HPDE6-E6E7 (cell line): ENCODE data around the gene TSPAN9.

ENCODE experiments used
- DNase-seq: peaks from one replicate; pipeline ENCODE4 v3.0.0; 2011; ENCODE audit warnings: missing footprints; ENCODE audit errors: extremely low spot score

The TSPAN9 gene

DNA sequence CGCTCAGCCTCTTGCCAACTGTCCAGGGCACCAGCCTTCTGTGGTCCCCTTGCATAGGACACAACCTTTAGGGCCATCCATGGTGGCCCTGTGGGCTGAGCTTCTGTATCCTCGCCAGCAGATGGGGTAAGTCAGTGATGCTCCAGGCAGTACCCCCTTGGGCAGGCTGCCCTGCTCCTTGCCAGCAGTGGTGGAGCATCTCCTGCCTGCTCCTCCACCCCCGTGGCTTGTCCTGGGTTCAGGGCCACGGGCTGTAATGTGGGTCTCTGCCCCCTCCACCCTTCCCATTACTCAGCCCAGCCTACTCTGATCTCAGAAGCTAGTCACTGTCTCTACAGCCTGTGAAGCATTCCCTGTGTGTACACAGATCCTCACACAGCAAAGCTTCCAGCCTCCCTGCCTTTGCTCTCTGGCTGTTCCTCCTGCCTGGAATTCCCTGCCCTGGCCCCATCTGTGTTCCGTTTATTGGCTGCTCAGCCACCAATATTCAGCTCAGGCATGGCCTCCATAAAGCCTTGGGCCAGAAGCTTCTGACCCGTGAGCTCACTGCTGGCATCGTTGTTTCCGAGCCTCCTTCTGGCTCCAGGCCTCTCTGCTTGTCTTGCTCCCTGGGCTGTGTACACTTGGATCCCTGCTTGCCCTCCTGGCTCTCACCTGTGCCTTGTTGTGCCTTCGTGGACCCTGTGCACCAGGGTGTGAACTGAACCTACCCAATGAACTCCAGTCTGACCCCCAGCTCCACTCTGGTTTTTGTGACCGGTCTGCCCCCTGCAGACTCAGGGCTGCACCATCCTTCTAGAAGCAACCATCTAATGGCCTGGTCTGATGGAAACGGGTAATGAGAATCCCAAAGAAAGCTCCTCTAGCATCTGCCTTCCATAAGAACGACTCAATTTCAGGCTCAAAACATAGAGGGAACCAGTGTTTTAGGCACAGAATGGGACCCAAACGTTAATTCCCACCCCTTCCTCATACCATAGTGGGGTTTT lies 236.8 kb downstream of the TSPAN9 start:
- no peak for DNase-seq

DNA sequence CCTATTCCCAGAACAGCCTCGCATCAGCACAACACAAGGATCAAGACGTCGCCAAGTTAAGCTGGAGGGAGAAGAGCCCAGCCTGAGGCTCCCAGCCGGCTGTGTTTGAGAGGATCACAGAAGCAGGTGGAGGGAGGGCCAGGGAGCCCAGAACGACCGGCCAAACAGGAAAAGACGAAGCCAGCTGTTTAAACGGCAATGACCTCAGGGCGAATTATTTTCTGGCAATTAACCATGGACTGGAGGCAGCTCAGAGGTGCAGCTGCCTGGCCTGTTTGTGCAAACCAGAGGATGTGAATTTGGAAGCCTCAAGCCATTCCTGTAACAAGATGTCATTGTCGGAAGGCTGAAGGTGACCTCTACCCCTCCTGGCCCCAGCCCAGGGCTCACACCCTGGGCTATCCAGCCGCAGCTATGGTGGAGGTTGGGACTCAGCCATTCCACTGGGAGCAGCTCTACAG lies 238.1 kb downstream of the TSPAN9 start:
- DNase-seq, result peak; percentile 73

DNA sequence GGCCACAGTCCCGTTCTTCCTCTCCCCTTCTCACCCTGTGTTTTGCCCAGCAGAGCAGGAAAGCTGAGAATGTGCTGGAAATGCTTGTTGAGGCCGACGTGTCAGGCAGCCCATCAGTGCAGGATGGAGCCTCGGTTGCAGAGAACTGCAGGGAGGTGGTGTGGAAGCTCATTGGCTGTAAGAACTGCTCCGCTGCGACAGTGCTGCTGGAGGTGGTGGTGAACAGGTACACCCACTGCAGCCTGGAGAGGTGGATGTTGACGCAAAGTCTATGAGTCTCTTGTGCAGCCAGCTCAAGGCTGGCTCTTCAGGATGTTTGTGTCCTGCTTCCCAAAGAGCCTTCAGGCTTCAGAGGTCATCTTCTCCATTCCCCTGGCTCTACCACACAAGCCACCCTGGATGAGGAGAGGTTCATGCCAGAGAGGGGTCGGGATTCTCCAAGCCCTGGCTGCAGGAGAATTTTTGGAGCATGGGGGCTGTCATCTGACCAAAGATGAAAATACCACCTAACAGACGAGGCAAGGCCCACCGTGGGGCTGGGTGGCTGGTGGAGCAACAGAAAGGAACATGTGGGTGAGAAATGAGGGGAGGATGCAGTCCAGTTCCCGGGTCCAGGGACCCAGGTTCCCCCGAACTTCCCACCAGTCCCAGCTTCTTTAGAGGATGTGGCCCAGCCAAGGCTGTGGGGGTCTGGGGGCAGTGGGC lies 239.7 kb downstream of the TSPAN9 start:
- no peak for DNase-seq

DNA sequence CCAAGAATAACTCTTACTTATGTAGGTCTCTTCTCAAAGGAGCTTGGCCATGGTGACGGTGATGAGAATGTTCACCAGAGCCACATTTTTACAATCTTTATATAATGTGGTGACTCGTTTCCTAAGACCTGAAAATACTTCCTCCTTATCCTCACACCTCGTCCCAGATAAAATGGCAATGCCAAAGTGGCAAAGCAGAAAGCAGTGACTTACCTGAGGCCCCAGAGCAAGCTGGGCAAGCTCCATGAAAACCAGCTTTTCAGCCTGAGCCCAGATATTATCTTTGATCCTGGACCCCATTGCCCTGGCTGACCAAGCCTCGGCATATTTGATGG lies 240.3 kb downstream of the TSPAN9 start:
- no peak for DNase-seq

DNA sequence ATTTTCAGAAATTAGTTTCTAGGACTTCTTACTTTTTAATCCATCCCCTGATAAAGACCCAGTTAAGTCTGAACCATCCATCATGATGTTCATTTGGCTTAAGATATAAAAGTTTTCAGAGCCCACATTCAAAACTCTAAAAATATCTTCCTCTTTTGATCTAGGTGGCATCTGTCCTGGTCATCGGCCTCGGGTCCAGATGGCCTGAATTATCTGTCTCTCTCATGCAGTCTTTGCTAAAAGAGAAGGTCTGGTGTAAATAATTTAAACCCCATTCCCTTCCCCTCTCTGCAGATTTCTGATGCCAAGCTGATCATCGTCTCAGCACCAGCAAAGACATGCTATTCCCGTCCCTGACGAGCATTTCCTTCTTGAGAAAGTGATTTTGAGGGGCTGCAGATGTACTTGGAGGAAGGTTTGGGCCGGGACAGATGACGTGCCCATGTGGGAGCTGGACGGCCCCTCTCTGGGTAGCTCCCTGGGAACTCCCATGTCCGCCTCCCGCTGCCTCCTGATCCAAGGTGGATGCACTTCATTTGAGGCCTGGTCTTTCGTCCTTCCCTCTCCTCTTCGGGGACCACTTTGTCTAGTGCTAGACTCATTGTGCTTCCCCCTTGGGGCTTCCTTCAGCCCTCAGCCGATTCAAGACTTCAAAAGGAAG lies 240.8 kb downstream of the TSPAN9 start:
- no peak for DNase-seq

DNA sequence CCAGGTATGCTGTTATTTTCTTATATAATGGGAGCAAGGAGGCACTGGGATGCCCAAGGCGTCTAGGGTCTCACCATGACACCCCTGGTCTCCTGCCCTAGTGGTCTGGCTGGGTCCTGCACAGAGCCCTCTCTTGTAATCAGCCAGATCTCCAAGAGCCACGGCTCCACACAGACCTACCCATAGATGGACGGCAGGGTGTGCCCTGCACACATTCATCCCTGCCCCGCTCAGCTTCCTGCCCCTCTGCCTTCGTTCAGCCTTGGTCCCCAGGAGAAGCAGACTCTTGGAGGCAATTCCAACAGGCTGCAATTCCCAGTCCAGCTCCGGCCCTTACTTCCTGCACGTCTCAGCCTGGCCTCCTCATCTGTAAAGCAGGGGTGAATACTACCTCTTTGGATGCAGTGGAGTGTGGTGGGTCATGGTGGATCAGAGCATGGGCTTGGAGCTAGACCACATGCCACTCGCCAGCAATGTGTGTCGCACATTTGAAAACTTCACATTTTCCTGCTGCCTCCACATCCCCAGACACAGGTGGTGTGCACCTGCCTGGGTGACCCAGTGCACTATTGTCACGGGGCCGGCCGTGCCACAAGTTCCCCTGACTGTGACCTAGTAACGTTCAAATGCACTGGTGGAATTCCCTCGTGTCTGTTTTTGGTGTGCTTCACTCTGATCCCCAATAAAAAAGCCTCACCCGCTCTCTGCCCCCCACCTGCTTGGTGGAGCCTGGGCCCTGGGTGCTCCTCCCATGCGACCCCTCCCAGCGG lies 242.7 kb downstream of the TSPAN9 start:
- no peak for DNase-seq

DNA sequence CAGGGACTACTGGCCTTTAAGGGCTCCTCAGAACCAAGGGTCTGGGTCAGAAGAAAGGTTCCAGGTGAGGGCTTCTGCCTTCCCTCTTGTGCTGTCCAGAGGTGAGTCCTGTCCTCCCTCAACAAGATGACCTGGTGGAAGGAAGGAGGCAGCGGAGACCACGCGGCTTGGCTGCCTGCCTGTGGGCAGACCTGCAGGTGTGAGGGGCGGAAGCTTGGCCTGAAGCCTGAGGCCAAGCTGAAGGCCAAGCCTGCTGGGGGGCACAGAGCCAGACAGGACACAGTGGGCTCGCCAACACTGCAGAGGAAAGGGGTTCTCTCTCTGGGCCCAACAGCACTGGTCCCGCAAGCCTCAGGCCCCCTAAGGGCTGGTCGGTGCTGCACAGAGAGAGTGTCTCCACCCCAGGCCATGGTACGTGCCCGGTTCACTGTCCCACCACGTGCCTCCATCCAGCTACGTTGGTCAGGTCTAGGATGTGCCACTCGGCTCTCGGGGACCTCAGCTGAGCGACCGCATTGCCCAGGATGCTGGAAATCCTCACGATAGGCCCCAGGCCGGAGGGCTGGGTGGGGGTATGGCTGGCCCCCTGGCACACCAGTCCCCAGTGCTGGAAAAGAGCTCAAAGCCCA lies 243.8 kb downstream of the TSPAN9 start:
- DNase-seq, result no peak

DNA sequence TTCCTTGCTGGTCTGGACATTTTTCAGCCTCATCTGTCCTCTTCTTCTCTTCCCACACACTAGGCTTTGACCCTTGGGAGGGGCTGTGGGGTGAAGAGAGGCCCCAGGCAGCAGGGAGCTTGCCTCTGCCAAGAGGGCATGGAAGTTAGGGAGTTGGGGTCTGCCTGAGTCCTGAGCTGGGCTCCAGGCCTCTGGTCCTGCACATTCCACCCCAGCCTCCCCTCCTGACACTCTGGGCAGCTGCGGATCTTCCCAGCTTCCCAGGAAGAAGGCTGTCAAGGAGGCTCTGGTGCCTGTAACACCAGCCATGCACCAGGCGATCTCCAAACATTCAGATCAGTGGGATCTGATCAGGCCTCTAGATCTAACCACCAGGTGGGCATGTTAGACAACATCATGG lies 244.7 kb downstream of the TSPAN9 start:
- DNase-seq, result no peak

DNA sequence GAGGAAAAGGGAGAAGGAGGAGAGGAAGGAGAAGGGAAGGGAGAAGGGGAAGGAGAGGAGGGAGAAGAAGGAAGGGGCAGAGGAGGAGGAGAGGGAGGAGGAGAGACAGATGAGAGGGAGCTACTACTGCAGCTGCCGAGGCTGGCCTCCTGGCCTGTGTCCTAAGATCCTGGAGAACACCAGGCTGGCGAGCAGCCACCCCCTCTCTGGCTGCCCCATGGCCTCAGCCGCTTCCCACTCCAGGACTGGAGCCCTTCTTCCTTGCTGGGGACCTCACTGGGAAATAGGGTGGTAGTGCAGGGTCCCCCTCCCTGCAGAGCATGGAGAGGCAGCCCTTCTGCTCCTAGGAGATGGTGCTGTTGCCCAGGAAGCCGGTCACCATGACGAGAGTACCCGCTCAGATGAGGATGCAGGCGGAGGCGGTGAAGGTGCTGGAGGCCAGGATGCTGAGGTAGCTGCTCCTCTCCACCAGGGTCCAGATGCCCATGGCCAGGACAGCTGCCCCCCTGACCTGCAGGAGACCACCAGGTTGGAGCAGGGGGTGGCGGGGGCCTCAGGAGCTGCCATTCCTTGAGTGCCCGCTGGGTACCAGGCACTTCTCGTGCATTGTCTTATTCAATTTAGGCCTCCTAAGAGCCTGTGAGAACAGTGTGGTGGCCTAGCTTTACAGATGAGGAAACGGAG lies 246.0 kb downstream of the TSPAN9 start:
- no peak for DNase-seq

DNA sequence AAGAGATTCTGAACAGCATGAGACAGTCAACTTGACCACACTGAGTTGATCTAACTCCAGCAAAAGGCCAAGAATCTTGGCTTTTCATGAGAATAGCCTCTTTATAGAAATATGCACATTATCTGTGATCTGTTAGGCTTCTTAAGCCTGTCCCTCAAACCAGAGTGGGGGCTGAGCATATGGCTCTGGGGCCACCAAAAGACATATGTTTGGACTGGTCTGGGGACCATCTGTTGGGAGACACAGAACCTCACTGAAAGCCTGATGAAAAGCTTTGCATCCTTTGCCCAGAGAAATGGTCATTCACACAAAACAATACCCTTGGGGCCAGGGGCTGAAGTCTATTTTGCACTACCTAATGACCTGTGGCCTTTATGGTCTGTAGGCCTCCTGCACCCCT lies 248.6 kb downstream of the TSPAN9 start:
- DNase-seq, result no peak

DNA sequence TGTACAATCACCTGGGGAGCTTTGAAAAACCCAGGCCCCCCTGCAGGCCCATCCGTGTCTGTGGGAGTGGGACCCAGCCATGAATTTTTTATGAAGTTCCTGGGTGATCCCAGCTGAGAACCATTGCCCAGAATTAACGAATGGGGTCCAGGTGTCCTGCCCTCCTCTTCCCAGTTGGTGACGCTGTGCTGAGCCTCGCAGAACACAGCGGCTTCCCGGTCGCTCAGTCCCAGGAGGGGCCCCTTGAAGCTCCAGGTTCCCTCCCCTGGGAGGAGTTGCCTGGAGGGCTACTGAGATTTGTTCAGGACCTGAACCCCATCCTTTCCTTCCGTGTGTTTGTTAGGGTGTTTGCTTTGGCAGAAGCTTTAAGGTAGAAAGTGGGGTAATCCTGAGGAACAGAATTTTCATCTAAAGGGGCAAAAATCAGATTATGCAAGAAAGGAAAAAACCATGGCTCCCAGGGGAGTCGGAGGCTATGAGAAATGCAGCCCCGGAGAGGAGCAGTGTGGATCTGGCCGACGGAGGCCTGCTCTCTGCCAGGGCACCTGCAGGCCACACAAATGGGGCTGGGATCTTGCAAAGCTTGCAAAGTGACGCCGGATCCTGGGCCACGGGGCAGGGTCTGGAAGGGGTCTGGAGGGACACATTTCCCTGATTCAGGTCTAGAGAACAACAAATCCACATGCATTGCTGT lies 249.1 kb downstream of the TSPAN9 start:
- no peak for DNase-seq

DNA sequence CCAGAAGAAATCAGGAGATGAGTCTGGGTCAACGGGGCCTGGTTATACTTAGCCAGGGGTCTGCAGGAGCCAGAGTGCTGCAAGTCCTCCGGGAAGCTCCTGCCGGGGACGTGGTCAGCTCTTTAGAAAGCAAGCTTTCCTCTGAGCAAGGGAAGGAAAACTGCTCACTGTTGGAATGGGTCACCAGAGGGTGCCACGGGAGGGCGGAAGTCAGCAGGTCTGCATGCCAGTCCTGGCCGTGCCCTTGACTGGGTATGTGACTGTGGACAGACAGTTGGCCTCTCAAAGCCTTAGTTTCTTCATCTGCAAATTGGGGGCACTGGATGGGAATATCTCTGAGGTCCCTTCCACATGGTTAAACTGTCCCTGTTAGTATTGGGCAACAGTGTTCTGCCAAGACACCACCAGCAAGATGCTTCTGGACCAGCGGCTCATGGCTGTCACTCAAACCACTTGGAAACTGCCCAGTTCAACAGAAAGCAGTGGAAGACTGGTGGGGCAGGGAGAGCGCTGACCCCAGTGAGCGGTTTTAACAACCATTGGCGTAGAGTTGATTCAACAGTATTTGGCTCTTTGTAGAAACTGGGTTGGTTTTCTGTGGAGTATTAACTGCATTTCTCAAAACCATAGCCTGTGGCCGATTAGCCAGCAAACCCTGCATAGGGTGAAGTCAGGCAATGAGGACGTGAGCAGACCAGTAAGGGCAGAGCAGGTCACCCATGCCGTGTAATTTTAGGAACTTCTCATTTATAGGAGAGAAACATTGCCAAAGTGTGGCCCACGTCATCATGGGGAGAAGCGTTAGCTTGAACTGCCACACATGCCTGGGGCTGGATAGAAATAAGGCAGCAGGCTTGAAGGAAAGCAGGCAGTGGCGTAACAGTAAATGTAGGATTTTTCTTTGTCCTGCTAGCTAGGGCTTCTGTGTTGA lies 249.9 kb downstream of the TSPAN9 start:
- no peak for DNase-seq

DNA sequence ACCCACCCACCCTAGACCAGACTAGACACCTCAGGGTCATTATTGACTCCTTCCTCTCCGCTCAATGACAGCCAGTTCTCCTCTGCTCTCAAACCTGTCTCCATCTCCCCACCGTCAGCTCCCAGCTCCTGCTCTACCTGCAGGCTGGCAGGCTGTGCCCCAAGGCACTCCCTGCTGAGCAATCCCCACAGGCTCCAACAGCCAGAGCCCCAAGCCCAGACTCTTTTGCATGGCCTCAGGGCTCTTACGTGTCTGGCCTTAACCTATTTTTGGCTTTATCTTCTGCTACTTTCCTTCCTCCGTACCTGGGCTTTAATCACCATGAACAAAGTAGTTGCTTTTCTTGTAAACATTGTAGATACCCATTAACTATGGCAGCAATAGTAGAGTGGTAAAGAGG lies 250.9 kb downstream of the TSPAN9 start:
- DNase-seq, result no peak

DNA sequence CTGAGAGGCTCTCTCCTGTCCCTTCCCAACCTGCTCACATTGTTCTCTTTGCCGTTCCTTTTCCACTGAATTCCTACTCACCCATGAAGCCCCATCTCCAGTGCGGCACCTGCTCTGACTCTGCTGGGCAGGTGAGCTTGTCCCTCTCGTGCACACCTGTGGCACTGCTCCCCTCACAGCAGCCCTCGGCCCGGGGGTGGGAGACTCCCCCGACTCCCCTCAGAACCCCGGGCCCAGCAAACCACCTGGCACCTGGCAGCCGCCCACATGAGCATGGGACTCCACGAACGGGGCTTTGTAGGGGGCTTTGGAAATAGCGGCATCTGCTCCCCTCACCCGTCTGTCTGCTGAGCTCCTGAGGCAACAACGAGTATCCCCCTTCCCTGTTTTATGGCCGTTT lies 251.4 kb downstream of the TSPAN9 start:
- DNase-seq, result no peak

DNA sequence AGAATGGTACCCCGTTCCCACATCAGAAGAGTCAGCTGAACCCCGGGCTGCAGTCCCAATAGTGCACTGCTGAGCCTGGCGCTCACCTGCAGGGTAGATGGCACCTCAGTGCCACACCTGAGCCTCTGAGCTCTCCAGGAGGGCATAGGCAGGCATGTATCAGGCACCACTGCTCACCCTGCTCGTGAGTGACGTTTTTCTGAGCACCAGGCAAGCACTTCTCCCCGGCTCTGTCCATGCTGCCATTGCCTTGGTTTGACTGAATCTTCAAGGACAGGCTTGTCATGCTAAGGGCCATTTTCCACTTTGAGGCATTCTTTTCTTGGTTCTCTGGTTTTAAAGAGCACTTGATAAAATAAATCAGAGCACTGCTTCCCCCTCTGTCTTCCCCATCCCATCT lies 252.2 kb downstream of the TSPAN9 start:
- DNase-seq, result no peak

DNA sequence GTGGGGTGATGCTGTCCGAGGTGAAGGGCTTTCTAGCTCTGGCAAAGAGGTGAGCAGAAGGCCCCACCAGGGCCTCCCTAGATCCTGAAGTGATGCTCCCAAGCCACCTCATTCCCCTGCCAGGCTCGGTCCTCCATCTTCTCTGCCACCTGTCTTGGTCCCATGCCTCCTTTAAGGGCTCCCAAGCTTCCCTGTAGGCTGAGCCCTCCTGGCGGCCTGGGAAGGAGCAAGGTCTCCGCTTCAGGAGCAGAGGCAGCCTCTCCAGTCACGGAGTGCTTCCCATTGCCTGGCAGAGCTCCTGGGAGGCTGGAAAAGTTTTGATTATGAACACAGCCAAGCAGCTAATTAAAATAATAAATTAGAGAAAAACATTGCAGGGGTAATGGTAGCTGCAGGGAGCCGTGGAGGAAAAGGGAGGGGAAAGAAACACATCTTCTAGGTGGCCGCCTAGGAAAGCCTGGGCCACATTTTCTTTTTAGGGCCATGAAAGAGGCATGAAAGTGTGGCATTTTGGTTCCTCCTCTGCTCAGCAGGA lies 253.9 kb downstream of the TSPAN9 start:
- no peak for DNase-seq

DNA sequence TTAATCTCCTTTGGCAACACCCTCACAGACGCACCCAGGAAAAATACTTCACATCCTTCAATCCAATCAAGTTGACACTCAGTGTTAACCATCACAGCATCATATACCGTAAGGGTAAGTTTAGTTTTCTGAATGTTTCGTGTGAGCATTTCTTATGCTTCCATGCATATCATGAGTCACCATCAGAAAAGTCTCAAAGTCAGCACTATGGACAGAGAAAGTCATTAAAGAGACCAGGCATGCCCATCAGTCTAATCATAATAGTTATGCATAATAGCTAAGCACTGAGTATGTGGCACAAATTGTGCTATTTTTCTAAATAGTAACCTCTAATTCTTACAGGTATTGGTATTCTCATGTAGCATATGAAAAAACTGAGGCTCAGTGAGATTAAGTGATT lies 255.0 kb downstream of the TSPAN9 start:
- no peak for DNase-seq

DNA sequence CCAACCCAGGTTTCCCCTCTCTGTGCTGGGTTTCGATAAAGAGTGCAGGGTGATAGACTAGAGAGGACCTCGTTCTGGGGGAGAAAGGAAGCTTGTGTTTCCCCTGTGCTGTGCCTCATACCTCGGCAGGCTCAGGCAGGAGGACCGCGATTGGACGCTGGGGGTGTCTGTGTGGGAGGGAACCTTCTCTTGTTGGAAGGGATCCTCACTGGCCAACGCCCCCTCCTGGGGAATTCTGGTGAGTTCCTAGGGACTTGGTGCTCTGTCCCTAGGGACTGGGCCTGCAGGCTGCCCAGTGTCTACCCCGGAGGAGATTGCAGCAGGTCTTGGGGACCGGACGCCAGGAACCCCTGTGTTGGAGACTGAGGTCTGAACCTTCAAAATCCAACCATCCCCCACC lies 256.4 kb downstream of the TSPAN9 start:
- no peak for DNase-seq

DNA sequence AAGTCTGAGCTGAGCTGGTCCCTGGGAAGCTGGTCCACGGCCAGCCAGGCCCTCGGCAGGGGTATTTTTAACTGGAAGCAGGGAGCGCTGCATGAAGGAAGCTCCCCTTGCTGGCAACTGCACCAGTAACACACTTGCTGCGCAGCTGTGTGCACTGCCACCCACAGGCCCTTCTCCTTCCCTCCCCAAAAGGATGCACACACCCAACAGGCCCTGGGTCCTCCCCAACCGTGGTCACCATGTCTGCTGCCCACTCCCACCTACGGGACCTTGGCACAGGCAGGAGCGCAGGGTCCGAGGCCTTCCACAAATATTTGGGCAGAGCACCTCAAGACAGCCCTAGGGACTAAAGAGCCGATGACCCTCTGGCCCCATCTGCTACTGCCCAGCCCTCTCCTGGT lies 256.8 kb downstream of the TSPAN9 start:
- DNase-seq, result no peak
